HG02610 (cell line): Measurements from ENCODE around the gene NKX1-2.

Experiments
- ATAC-seq: cut with Tn5 transposase; IDR thresholded peaks from one replicate; pipeline ENCODE4 v1.9.1; 2021; ENCODE audit warnings: mild to moderate bottlenecking, moderate library complexity; ENCODE audit not compliant: unreplicated experiment

NKX1-2 gene

GRCh38 chr10:124476043-124476725 is 26.3 kb upstream of the NKX1-2 start:
- ATAC-seq = no peak

- ATAC-seq = no peak
Observed at GRCh38 chr10:124474514-124475070, 24.8 kb upstream of the NKX1-2 start.

- no peak for ATAC-seq
Observed at GRCh38 chr10:124473070-124473469, 23.2 kb upstream of the NKX1-2 start.

- ATAC-seq = no peak
Observed at GRCh38 chr10:124472071-124472470, 22.2 kb upstream of the NKX1-2 start.

- no peak for ATAC-seq
Observed at GRCh38 chr10:124470544-124471434, 21.0 kb upstream of the NKX1-2 start.

- no peak for ATAC-seq
Observed at GRCh38 chr10:124469956-124470484, 20.2 kb upstream of the NKX1-2 start.

- ATAC-seq = no peak
Observed at GRCh38 chr10:124468624-124469023, 18.8 kb upstream of the NKX1-2 start.

GRCh38 chr10:124467165-124467564 is 17.3 kb upstream of the NKX1-2 start:
- ATAC-seq = no peak

GRCh38 chr10:124465777-124466488 is 16.1 kb upstream of the NKX1-2 start:
- ATAC-seq = no peak

- peak; percentile 38 for ATAC-seq
Observed at GRCh38 chr10:124465003-124465776, 15.4 kb upstream of the NKX1-2 start.

- ATAC-seq = no peak
Observed at GRCh38 chr10:124464028-124464965, 14.5 kb upstream of the NKX1-2 start.

- ATAC-seq = no peak
Observed at GRCh38 chr10:124462348-124462695, 12.5 kb upstream of the NKX1-2 start.

- ATAC-seq = peak; percentile 95
Observed at GRCh38 chr10:124461642-124462347, 12.0 kb upstream of the NKX1-2 start, which contains the start of gene LHPP. Gene LHPP, plus strand, starts transcription at chr10:124461823. Its CDS starts 40 bp downstream, at chr10:124461863.

- ATAC-seq = no peak
Observed at GRCh38 chr10:124460144-124460543, 10.3 kb upstream of the NKX1-2 start.

- ATAC-seq = no peak
Observed at GRCh38 chr10:124459395-124459794, 9.6 kb upstream of the NKX1-2 start.

GRCh38 chr10:124458889-124459288 is 9.1 kb upstream of the NKX1-2 start:
- ATAC-seq = no peak

- no peak for ATAC-seq
Observed at GRCh38 chr10:124458473-124458872, 8.6 kb upstream of the NKX1-2 start.

GRCh38 chr10:124455441-124455840 is 5.6 kb upstream of the NKX1-2 start:
- ATAC-seq = no peak
